PC-3 (cell line): ENCODE data around the gene ADARB2.

Experiments used
- CTCF ChIP-seq: fragments of 300-600 bp; sonication (generic); conservative IDR thresholded peaks from 2 replicates; pipeline ENCODE4 v1.5.1; 2017; ENCODE audit warnings: antibody characterized with exemption, low read depth, mild to moderate bottlenecking, low read length
- EZH2 ChIP-seq: fragments of 300-600 bp; sonication (generic); IDR thresholded peaks from one replicate; pipeline ENCODE4 v1.6.1; 2017; ENCODE audit warnings: antibody characterized with exemption, mild to moderate bottlenecking, low read length; ENCODE audit not compliant: unreplicated experiment

GRCh38 chr10:1464881-1465417 lies 272.4 kb downstream of the ADARB2 start:
- no peak for TF ChIP-seq CTCF
- no peak for TF ChIP-seq EZH2
